HepG2 (cell line): ENCODE results near the gene TPM3. TPM values are rescaled to one million over a fixed set of nuclear protein-coding genes. Genes with fewer than 3 reads are reported as not detected.
A peak's percentile ranks its signal among the peaks of the same experiment; 100 is the strongest.

Experiments
- ADNP ChIP-seq: sonication (generic); formaldehyde crosslinking; IDR thresholded peaks from 2 replicates; pipeline ENCODE4 v1.4.0; 2020; ENCODE audit warnings: missing genetic modification reagents
- HMGXB3 ChIP-seq: sonication (generic); formaldehyde crosslinking; IDR thresholded peaks from 2 replicates; pipeline ENCODE4 v1.4.0; 2020; ENCODE audit warnings: missing genetic modification reagents, borderline replicate concordance
- LRRFIP1 ChIP-seq: sonication (generic); formaldehyde crosslinking; conservative IDR thresholded peaks from 2 replicates; pipeline ENCODE4 v1.4.0; 2020; ENCODE audit warnings: missing genetic modification reagents
- MTERF4 ChIP-seq: sonication (generic); formaldehyde crosslinking; IDR thresholded peaks from 2 replicates; pipeline ENCODE4 v1.8.0; 2023; ENCODE audit warnings: mild to moderate bottlenecking, missing genetic modification reagents
- NFYB ChIP-seq: sonication (generic); formaldehyde crosslinking; IDR thresholded peaks from 2 replicates; pipeline ENCODE4 v1.4.0; 2020; ENCODE audit warnings: missing genetic modification reagents
- ZFP41 ChIP-seq: sonication (generic); formaldehyde crosslinking; IDR thresholded peaks from 2 replicates; pipeline ENCODE4 v1.4.0; 2020; ENCODE audit warnings: mild to moderate bottlenecking, missing genetic modification reagents, borderline replicate concordance
- ZNF318 ChIP-seq: sonication (generic); formaldehyde crosslinking; IDR thresholded peaks from 2 replicates; pipeline ENCODE4 v1.4.0; 2020; ENCODE audit warnings: mild to moderate bottlenecking, missing genetic modification reagents
- ZNF770 ChIP-seq: sonication (generic); formaldehyde crosslinking; IDR thresholded peaks from 2 replicates; pipeline ENCODE4 v1.5.0; 2020; ENCODE audit warnings: mild to moderate bottlenecking, missing genetic modification reagents
- polyA plus RNA-seq, 8 experiments: library from polyadenylated mRNA; depleted of rRNA in 3 of 8; stranded (reverse) in 7 of 8; unstranded in 1 of 8; fragments of >200 nt; fragmentation: Illumina TruSeq in 4 of 8; extraction: Trizol in 4 of 8; gene quantifications; 2 replicates each; pipeline versions ENCODE4 v1.2.1 to v1.2.3, GENCODE V29; 2011 to 2016; ENCODE audit warnings: low read depth in 4 of 8, missing spikeins in 1 of 8, mixed read lengths in 1 of 8; ENCODE audit not compliant: insufficient read depth in 1 of 8
- total RNA-seq, 5 experiments: library from RNA; depleted of rRNA; stranded (reverse); fragments of >200 nt; fragmentation: Illumina TruSeq; extraction: Trizol; gene quantifications; 2 replicates each; pipeline ENCODE4 v1.2.3, GENCODE V29; 2016; ENCODE audit warnings: low read depth in 1 of 5

TPM3 gene
- total and polyA plus RNA-seq, 2 of the 13 experiments (the other 11 are each of a cell fraction or from before 2014, with no cell fraction given), result 160 to 307 TPM

- TF ChIP-seq ZNF770 (CRISPR knock-in tag) (peak; percentile 55; the same call in 1 of the 2 replicates), HMGXB3 (CRISPR knock-in tag) (peak; percentile 98), ADNP (CRISPR knock-in tag) (no peak), MTERF4 (CRISPR knock-in tag) (no peak; the same call in 1 of the 2 replicates), LRRFIP1 (CRISPR knock-in tag) (no peak), NFYB (CRISPR knock-in tag) (peak; percentile 82), ZFP41 (peak; percentile 89; the same call in 1 of the 2 replicates), ZNF318 (CRISPR knock-in tag) (no peak)
Measured at GRCh38 chr1:154183046-154183915, 8.6 kb downstream of the TPM3 start (continued).
